Fibroblast of lung (primary cell): ENCODE results near the gene SESN3. TPM values are rescaled to one million over a fixed set of nuclear protein-coding genes. Genes with fewer than 3 reads are reported as not detected.

Source experiments
- DNase-seq, 2 donors: peaks; one replicate each; pipeline versions ENCODE4 v3.0.0 to v3.0.0-alpha.2; 2010; ENCODE audit warnings: low read depth in 2 of 2
- H2AFZ ChIP-seq: 2 replicates; pipeline ENCODE4 v1.5.1; 2012; ENCODE audit warnings: low read length, control low read depth, inconsistent platforms
- H3K27ac ChIP-seq: 2 replicates; pipeline ENCODE4 v1.5.1; 2011; ENCODE audit warnings: low read length, control low read depth; ENCODE audit not compliant: insufficient read depth
- H3K27me3 ChIP-seq: 2 replicates; pipeline ENCODE4 v1.5.1; 2011; ENCODE audit warnings: mild to moderate bottlenecking, low read length; ENCODE audit not compliant: control insufficient read depth, insufficient read depth
- H3K36me3 ChIP-seq: 2 replicates; pipeline ENCODE4 v1.5.1; 2011; ENCODE audit warnings: low read length; ENCODE audit not compliant: control insufficient read depth, insufficient read depth
- H3K4me1 ChIP-seq: 2 replicates; pipeline ENCODE4 v1.5.1; 2011; ENCODE audit warnings: low read length; ENCODE audit not compliant: control insufficient read depth, insufficient read depth; ENCODE audit errors: extremely low read depth
- H3K4me2 ChIP-seq: 2 replicates; pipeline ENCODE4 v1.5.1; 2011; ENCODE audit warnings: low read length, control low read depth; ENCODE audit not compliant: insufficient read depth; ENCODE audit errors: extremely low read depth
- H3K4me3 ChIP-seq, 4 experiments: fragments of 200-600 bp in 1 of 4; sonication (generic) in 1 of 4; replicated peaks in 1 of 4; 2 replicates each; pipeline ENCODE4 v1.5.1; 2011 to 2016; ENCODE audit warnings: low read length in 4 of 4, low read depth in 3 of 4, mild to moderate bottlenecking in 3 of 4, control low read depth in 2 of 4, inconsistent platforms in 1 of 4, mixed read lengths in 1 of 4; ENCODE audit not compliant: insufficient read depth in 1 of 4; ENCODE audit errors: control extremely low read depth in 1 of 4
- H3K79me2 ChIP-seq: 2 replicates; pipeline ENCODE4 v1.5.1; 2012; ENCODE audit warnings: mild to moderate bottlenecking, low read length, inconsistent platforms; ENCODE audit not compliant: control insufficient read depth, insufficient read depth
- H3K9ac ChIP-seq: 2 replicates; pipeline ENCODE4 v1.5.1; 2011; ENCODE audit warnings: mild to moderate bottlenecking, low read length, control low read depth; ENCODE audit not compliant: insufficient read depth
- H3K9me3 ChIP-seq: 2 replicates; pipeline ENCODE4 v1.5.1; 2012; ENCODE audit warnings: low read depth, low read length; ENCODE audit not compliant: control insufficient read depth, insufficient read depth
- H4K20me1 ChIP-seq: 2 replicates; pipeline ENCODE4 v1.5.1; 2011; ENCODE audit warnings: low read length; ENCODE audit not compliant: control insufficient read depth, insufficient read depth; ENCODE audit errors: extremely low read depth
- CTCF ChIP-seq, 2 donors: IDR thresholded peaks in 1 of 2; conservative IDR thresholded peaks in 1 of 2; 1 replicate in 1 of 2; 2 replicates in 1 of 2; pipeline ENCODE4 v1.5.1; 2011 to 2012; ENCODE audit warnings: low read length in 2 of 2, control low read depth in 1 of 2, inconsistent platforms in 1 of 2, low read depth in 1 of 2, mild to moderate bottlenecking in 1 of 2
- EZH2 ChIP-seq: IDR thresholded peaks from 2 replicates; pipeline ENCODE4 v1.5.1; 2012; ENCODE audit warnings: low read length, control low read depth, mild to moderate bottlenecking; ENCODE audit errors: missing control alignments
- polyA plus RNA-seq, 2 donors: library from polyadenylated mRNA; depleted of rRNA in 1 of 2; stranded (reverse) in 1 of 2; unstranded in 1 of 2; fragments of >200 nt; gene quantifications; 2 replicates each; pipeline ENCODE4 v1.2.1, GENCODE V29; 2011 to 2012; ENCODE audit warnings: missing spikeins in 1 of 2
- total RNA-seq: library from RNA; depleted of rRNA; stranded (reverse); fragments of >200 nt; gene quantifications from 2 replicates; pipeline ENCODE4 v1.2.1, GENCODE V29; 2014

The SESN3 gene
- total and polyA plus RNA-seq, 2 donors (not counting 1 experiment from before 2014, with no cell fraction given) = 6.4 to 60.1 TPM

GRCh38 chr11:95187723-95188122 is 43.3 kb downstream of the SESN3 start:
- no peak overlapping the region for H3K27ac ChIP-seq
- H3K4me2 ChIP-seq = no peak overlapping the region
- no peaks in the 10 kb centered on the region for H3K4me1 ChIP-seq
- no peaks in the 10 kb centered on the region for H3K27me3 ChIP-seq
- no peaks in the 10 kb centered on the region for H3K79me2 ChIP-seq
- no peak overlapping the region for H3K4me3 ChIP-seq
- H3K9ac ChIP-seq = no peak overlapping the region
- TF ChIP-seq EZH2 = no peak
- no peak overlapping the region for H2AFZ ChIP-seq
- H4K20me1 ChIP-seq = no peaks in the 10 kb centered on the region
- no peaks in the 10 kb centered on the region for H3K9me3 ChIP-seq
- no peaks in the 10 kb centered on the region for H3K36me3 ChIP-seq
- no peak for DNase-seq

- no peaks in the 10 kb centered on the region for H3K4me1 ChIP-seq
- no peak overlapping the region for H3K4me3 ChIP-seq
- no peak overlapping the region for H3K9ac ChIP-seq
- no peaks in the 10 kb centered on the region for H4K20me1 ChIP-seq
- H3K27ac ChIP-seq = no peak overlapping the region
- DNase-seq = no peak
- H3K9me3 ChIP-seq = no peaks in the 10 kb centered on the region
- H3K4me2 ChIP-seq = no peak overlapping the region
- H3K36me3 ChIP-seq = no peaks in the 10 kb centered on the region
- H3K27me3 ChIP-seq = no peaks in the 10 kb centered on the region
- TF ChIP-seq CTCF (conservative IDR thresholded peaks at IDR 0.05 in 1 of 2, IDR thresholded peaks at IDR 0.05 in 1 of 2; ENCODE audit: low read depth in 1 of 2, low read length in 2 of 2) (no peak), EZH2 (no peak)
- no peaks in the 10 kb centered on the region for H3K79me2 ChIP-seq
- H2AFZ ChIP-seq = no peak overlapping the region
Observed at GRCh38 chr11:95182397-95182796, 48.6 kb downstream of the SESN3 start.

GRCh38 chr11:95175818-95176380 is 55.1 kb downstream of the SESN3 start:
- no peak overlapping the region for H3K27ac ChIP-seq
- H3K9ac ChIP-seq = no peak overlapping the region
- no peaks in the 10 kb centered on the region for H3K36me3 ChIP-seq
- DNase-seq = no peak
- H4K20me1 ChIP-seq = no peaks in the 10 kb centered on the region
- no peaks in the 10 kb centered on the region for H3K79me2 ChIP-seq
- no peak overlapping the region for H2AFZ ChIP-seq
- H3K4me3 ChIP-seq = no peak overlapping the region
- H3K4me1 ChIP-seq = no peaks in the 10 kb centered on the region
- no peak for TF ChIP-seq CTCF (conservative IDR thresholded peaks at IDR 0.05 in 1 of 2, IDR thresholded peaks at IDR 0.05 in 1 of 2; ENCODE audit: low read depth in 1 of 2, low read length in 2 of 2)
- TF ChIP-seq EZH2 = no peak
- H3K9me3 ChIP-seq = no peaks in the 10 kb centered on the region
- H3K4me2 ChIP-seq = no peak overlapping the region
- no peaks in the 10 kb centered on the region for H3K27me3 ChIP-seq
